Activated CD4-positive, alpha-beta memory T cell treated with anti-CD3 and anti-CD28 coated beads, Interleukin-2, amount 10 ng/mL, durations not matched to agents 7 days and 5 days (primary cell): ENCODE data around the gene TOR1AIP1. TPM values are rescaled to one million over a fixed set of nuclear protein-coding genes. Genes with fewer than 3 reads are reported as not detected.

Experiments used
- CTCF ChIA-PET: fragments of 350-600 bp; sonication (Branson Sonifier 250); formaldehyde crosslinking; loops from one replicate; lab custom pipeline; 2021; ENCODE audit warnings: antibody characterized with exemption, inconsistent platforms; lab: Charles Lee
- POLR2A ChIA-PET: fragments of 350-600 bp; sonication (Branson Sonifier 250); formaldehyde crosslinking; loops from one replicate; lab custom pipeline; 2021; ENCODE audit warnings: antibody characterized with exemption; lab: Charles Lee
- DNase-seq: peaks from one replicate; pipeline ENCODE4 v3.0.0-alpha.2; 2020
- H3K27ac Mint-ChIP-seq: one replicate; pipeline ENCODE4 v1.8.0; 2021; ENCODE audit warnings: mild to moderate bottlenecking, mixed read lengths
- H3K27me3 Mint-ChIP-seq: one replicate; pipeline ENCODE4 v1.8.0; 2021; ENCODE audit warnings: mixed read lengths
- H3K36me3 Mint-ChIP-seq: one replicate; pipeline ENCODE4 v1.8.0; 2021; ENCODE audit warnings: low read depth, mixed read lengths
- H3K4me1 Mint-ChIP-seq: one replicate; pipeline ENCODE4 v1.8.0; 2021; ENCODE audit warnings: mixed read lengths
- H3K4me3 Mint-ChIP-seq: one replicate; pipeline ENCODE4 v1.8.0; 2021; ENCODE audit warnings: mild to moderate bottlenecking, mixed read lengths
- H3K9me3 Mint-ChIP-seq: one replicate; pipeline ENCODE4 v1.8.0; 2021; ENCODE audit warnings: mixed read lengths
- total RNA-seq, 2 experiments: library from RNA; stranded (reverse); gene quantifications; one replicate each; pipeline ENCODE4 v1.2.3, GENCODE V29; 2021

The TOR1AIP1 gene
- total RNA-seq, 2 experiments from 2014 or later = 84.8 to 88.5 TPM

DNA sequence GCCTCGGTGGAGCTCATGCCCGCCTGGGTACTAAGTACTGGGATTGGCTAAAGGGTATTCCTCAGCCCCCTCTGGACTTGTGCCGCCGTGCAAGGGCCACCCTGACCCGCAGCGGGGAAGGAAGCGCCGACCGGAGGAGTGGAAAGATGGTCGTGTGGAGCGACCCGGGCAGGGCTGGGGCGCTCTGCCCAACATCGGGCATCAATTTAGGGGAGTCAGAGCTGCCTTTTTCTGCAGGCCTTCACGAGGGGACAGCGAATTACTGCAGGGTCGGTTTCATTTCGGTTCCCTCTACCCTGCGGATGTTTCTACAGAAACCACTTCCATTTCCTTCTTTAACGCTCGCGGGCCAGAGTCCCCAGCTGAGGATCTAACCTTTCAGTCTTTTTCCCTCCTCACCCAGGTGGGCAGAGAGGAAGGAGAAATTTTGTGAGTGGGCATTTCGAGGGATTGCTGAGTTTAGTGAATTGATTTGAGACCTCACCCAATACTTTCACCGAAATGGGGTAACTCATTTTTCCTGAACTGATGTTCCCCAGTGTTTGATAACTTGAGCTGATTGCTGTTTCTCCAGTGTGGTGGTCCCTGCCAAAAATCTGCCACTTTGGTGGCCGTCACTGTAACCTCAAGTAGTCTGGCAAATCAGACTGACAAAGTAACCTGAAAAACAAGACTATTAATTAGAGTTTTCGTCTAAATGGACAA lies 1.1 kb downstream of the TOR1AIP1 start:
- DNase-seq = no peak
- peaks cover 60% of the 10 kb centered on the region for H3K4me1 Mint-ChIP-seq
- peak overlapping the region; percentile 92 for H3K4me3 Mint-ChIP-seq
- peak overlapping the region; percentile 99 for H3K27ac Mint-ChIP-seq
- H3K27me3 Mint-ChIP-seq = no peaks in the 10 kb centered on the region
- no peaks in the 10 kb centered on the region for H3K9me3 Mint-ChIP-seq
- peaks cover 39% of the 10 kb centered on the region for H3K36me3 Mint-ChIP-seq
- POLR2A ChIA-PET = interaction anchor here (0.8 to 5.1 kb wide), 20 partner anchors 9 to 619 kb away, joined by 3 to 90 read pairs (median 5); partner anchors contain the start of genes ACBD6, CEP350 and QSOX1
- CTCF ChIA-PET = interaction anchor here (0.8 to 2.2 kb wide), 6 partner anchors 15 to 298 kb away, joined by 3 to 9 read pairs (median 4); partner anchors contain the start of gene CEP350

DNA sequence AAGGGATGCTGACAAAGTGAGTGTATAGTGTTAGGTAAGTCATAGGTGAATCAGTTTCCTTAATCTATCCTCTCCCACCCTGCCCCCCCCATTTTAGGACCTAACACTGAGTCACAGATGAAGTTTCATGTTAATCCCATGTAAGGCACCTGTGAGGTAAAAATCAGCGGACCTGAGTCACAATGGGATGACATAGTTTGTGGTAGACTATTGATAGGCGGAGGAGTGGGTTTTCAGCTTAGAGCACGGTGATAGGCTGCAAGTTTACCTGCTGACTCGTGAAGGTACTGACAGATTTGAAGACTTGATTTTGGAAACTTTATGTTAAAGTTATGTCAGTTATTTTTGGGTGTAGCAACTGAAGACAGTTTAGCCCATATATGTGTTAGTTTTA lies 1.7 kb downstream of the TOR1AIP1 start:
- no peaks in the 10 kb centered on the region for H3K27me3 Mint-ChIP-seq
- POLR2A ChIA-PET = interaction anchor here (1.0 to 5.1 kb wide), 13 partner anchors 9 to 618 kb away, joined by 3 to 90 read pairs (median 10); partner anchors contain the start of genes ACBD6, CEP350 and QSOX1
- H3K4me3 Mint-ChIP-seq = peak overlapping the region; percentile 92
- DNase-seq = peak; percentile 72
- CTCF ChIA-PET = interaction anchor here (0.6 to 2.2 kb wide), 6 partner anchors 14 to 70 kb away, joined by 3 to 9 read pairs (median 4); partner anchors contain the start of gene CEP350
- peaks cover 56% of the 10 kb centered on the region for H3K4me1 Mint-ChIP-seq
- H3K36me3 Mint-ChIP-seq = peaks cover 39% of the 10 kb centered on the region
- H3K9me3 Mint-ChIP-seq = no peaks in the 10 kb centered on the region
- peak overlapping the region; percentile 99 for H3K27ac Mint-ChIP-seq

DNA sequence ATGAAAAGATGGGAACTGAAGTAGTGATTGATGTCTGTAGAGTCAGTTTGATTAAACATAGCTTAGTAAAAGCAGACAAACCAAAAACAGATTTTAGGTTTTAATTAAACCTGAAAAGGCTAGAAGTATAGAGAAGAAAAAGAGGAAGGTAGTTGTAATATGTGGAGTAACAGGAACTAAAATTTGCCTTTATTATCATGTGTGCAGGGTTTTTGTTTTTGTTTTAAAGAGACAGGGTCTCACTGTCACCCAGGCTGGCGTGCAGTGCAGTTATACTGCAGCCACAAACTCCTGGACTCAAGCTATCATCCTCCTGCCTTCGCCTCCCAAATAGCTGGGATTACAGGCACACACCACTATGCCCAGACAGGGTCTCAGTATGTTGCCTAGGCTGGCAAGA lies 6.0 kb downstream of the TOR1AIP1 start:
- Mint-ChIP-seq H3K27ac (no peak overlapping the region), H3K4me1 (peaks cover 39% of the 10 kb centered on the region), H3K9me3 (no peaks in the 10 kb centered on the region), H3K4me3 (no peak overlapping the region), H3K36me3 (peaks cover 59% of the 10 kb centered on the region), H3K27me3 (no peaks in the 10 kb centered on the region)
- POLR2A ChIA-PET = no interaction called here
- no peak for DNase-seq
- CTCF ChIA-PET = interaction anchor here (1.4 kb wide), 1 partner anchor 20 kb away, joined by 4 read pairs; no protein-coding TSS in a partner anchor

DNA sequence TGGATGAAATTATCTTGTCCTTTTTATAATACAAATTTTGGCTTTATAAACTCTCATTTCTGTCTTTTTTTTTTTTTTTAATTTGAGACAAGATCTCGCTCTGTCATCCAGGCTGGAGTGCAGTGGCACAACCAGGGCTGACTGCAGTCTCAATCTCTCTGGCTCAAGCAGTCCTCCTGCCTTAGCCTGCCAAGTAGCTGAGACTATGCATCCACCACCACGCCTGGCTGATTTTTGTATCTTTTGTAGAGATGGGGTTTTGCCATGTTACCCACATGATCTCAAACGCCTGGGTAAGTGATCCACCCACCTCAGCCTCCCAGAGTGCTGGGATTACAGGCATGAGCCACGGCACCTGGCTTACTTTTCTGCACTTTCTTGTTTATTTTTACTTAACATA lies 7.5 kb downstream of the TOR1AIP1 start:
- Mint-ChIP-seq H3K4me1 (peaks cover 31% of the 10 kb centered on the region), H3K27ac (no peak overlapping the region), H3K36me3 (peaks cover 51% of the 10 kb centered on the region), H3K4me3 (no peak overlapping the region), H3K9me3 (no peaks in the 10 kb centered on the region), H3K27me3 (no peaks in the 10 kb centered on the region)
- DNase-seq = no peak
- ChIA-PET POLR2A (no interaction called here), CTCF (no interaction called here)

DNA sequence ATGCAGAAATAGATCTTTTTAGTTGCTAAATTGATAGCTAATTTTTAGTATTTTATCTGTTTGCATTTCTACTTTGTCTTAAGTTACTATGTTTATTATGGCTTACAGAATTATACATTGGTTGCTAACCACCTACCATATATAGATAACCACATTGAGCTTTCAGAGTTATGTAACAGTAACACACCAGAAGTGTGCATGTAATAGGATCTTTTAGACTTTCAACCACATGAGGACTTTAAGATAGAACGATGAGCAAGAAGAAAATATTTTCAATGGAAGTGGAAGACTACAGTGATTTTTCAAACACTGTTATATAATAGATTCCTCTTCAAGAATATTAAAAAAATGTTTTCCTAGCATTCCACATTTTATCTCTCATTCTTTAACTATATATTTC lies 28.8 kb downstream of the TOR1AIP1 start:
- no peaks in the 10 kb centered on the region for H3K27me3 Mint-ChIP-seq
- no peaks in the 10 kb centered on the region for H3K9me3 Mint-ChIP-seq
- ChIA-PET POLR2A (interaction anchor here (0.7 kb wide), 1 partner anchor 14 kb away, joined by 3 read pairs; no protein-coding TSS in a partner anchor), CTCF (interaction anchor here (1.0 to 2.1 kb wide), 4 partner anchors 13 to 258 kb away, joined by 3 to 6 read pairs (median 6); no protein-coding TSS in a partner anchor)
- no peak overlapping the region for H3K27ac Mint-ChIP-seq
- no peak overlapping the region for H3K4me3 Mint-ChIP-seq
- peaks cover 7% of the 10 kb centered on the region for H3K4me1 Mint-ChIP-seq
- H3K36me3 Mint-ChIP-seq = peaks cover 55% of the 10 kb centered on the region
- no peak for DNase-seq

DNA sequence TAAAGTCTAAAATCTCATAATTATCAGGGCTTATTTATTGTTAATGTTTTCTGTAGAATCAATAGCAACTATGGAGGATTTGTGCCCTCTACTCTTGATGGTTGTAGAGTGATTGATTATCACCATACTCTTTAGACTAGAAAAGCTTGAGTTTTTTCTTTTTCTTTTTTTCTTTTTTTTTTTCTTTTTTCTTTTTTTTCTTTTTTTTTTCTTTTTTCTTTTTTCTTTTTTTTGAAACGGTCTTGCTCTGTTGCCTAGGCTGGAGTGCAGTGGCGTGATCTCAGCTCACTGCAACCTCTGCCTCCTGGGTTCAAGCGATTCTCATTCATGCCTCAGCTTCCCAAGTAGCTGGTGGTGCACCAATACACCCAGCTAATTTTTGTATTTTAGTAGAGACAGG lies 29.7 kb downstream of the TOR1AIP1 start:
- ChIA-PET CTCF (interaction anchor here (1.5 to 2.1 kb wide), 3 partner anchors 28 to 257 kb away, joined by 5 to 6 read pairs (median 6); no protein-coding TSS in a partner anchor), POLR2A (interaction anchor here (0.7 to 0.9 kb wide), 3 partner anchors 13 to 29 kb away, joined by 3 read pairs; no protein-coding TSS in a partner anchor)
- no peak for DNase-seq
- Mint-ChIP-seq H3K27me3 (no peaks in the 10 kb centered on the region), H3K9me3 (no peaks in the 10 kb centered on the region), H3K27ac (no peak overlapping the region), H3K4me3 (no peak overlapping the region), H3K4me1 (peaks cover 7% of the 10 kb centered on the region), H3K36me3 (peaks cover 50% of the 10 kb centered on the region)

DNA sequence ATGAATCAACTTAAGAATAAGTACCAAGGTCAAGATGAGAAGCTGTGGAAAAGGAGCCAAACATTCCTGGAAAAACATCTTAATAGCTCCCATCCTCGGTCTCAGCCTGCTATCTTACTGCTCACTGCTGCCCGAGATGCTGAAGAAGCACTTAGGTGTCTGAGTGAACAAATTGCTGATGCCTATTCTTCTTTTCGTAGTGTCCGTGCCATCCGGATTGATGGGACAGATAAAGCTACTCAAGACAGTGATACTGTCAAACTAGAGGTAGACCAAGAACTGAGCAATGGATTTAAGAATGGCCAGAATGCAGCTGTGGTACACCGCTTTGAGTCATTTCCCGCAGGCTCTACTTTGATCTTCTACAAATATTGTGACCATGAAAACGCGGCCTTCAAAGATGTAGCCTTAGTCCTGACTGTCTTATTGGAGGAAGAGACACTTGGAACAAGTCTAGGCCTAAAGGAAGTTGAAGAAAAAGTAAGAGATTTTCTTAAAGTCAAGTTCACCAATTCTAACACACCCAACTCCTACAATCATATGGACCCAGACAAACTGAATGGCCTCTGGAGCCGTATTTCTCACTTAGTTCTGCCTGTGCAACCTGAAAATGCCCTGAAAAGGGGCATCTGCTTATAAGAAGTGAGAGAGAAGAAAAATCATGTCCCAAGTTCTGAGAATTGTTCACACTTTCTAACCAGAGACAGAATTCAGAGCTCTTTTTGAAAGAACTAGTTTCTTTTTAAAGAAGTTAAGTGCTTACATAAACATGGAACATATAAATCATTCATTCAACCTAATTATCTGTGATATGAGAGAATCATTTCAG lies 35.7 kb downstream of the TOR1AIP1 start:
- H3K9me3 Mint-ChIP-seq = no peaks in the 10 kb centered on the region
- H3K36me3 Mint-ChIP-seq = peaks cover 60% of the 10 kb centered on the region
- no peaks in the 10 kb centered on the region for H3K27me3 Mint-ChIP-seq
- POLR2A ChIA-PET = interaction anchor here (0.6 to 1.6 kb wide), 5 partner anchors 8 to 37 kb away, joined by 3 to 5 read pairs (median 3); partner anchors contain the start of gene CEP350
- CTCF ChIA-PET = interaction anchor here (1.3 to 1.4 kb wide), 3 partner anchors 52 to 261 kb away, joined by 3 to 5 read pairs (median 4); no protein-coding TSS in a partner anchor
- no peak for DNase-seq
- peak overlapping the region; percentile 42 for H3K27ac Mint-ChIP-seq
- H3K4me3 Mint-ChIP-seq = no peak overlapping the region
- peaks cover 15% of the 10 kb centered on the region for H3K4me1 Mint-ChIP-seq

DNA sequence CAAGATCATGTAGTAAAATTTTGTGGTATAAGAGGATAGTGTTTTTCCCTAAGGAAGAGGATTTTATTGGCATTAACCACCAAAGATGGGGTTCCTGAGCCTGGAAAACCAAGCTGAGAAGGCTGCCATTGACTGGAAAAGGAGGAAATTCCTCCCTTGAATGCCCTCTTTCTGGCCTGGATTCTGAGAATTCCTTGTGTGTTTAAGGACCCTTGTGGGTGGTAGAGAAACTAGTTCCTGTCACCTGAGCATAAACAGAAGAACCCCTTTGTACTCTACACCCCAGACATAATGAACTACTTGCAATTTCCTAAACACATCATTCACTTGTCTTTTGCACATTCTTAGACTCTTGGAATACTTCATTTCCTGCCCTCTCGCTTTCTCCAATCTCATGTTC lies 39.4 kb downstream of the TOR1AIP1 start:
- no peaks in the 10 kb centered on the region for H3K9me3 Mint-ChIP-seq
- CTCF ChIA-PET = no interaction called here
- POLR2A ChIA-PET = no interaction called here
- H3K36me3 Mint-ChIP-seq = peaks cover 47% of the 10 kb centered on the region
- H3K4me3 Mint-ChIP-seq = no peak overlapping the region
- H3K27ac Mint-ChIP-seq = no peak overlapping the region
- peaks cover 15% of the 10 kb centered on the region for H3K4me1 Mint-ChIP-seq
- no peak for DNase-seq
- no peaks in the 10 kb centered on the region for H3K27me3 Mint-ChIP-seq

DNA sequence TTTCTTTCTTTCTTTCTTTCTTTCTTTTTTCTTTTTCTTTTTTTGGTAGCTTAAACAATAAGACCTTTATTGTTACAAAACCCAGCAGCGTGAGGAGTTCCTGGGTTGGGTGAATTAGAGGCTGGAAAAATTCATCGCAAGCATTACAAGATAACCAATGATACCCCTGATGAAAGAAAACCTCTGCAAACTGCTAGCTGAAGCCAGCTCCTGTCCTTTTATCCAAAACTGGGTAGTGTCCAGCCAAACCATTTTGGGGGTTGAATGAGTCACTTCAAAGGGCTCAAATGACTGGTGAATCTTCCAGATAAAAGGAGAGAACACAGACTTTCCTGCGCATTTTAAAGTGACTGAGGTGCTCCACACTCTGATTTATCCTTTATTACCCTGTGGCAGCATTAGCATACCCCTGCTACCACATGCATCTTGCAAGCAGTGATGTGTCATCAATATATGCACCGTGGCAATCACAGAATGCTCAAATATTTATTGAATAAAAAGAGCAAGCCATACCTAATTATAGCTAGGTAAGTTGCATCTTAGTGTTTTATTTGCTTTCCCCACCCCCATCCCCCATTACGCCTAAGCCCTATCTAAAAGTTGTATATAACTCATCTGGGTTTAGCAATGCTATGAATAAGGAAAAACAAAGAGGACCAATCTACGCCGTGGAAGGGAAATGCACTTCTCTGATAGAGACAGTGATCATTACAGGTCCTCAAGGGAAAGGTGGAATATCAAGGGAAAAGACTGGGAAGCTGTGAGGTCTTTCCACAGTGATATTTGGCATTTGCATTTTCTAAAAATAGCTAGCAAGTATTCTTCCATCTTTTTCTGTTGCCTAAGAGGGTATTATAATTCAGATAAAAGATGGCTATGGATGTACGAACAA lies 40.1 kb downstream of the TOR1AIP1 start:
- ChIA-PET CTCF (no interaction called here), POLR2A (no interaction called here)
- Mint-ChIP-seq H3K4me3 (no peak overlapping the region), H3K4me1 (peaks cover 14% of the 10 kb centered on the region), H3K9me3 (no peaks in the 10 kb centered on the region), H3K27ac (no peak overlapping the region), H3K36me3 (peaks cover 46% of the 10 kb centered on the region), H3K27me3 (no peaks in the 10 kb centered on the region)
- DNase-seq = no peak

DNA sequence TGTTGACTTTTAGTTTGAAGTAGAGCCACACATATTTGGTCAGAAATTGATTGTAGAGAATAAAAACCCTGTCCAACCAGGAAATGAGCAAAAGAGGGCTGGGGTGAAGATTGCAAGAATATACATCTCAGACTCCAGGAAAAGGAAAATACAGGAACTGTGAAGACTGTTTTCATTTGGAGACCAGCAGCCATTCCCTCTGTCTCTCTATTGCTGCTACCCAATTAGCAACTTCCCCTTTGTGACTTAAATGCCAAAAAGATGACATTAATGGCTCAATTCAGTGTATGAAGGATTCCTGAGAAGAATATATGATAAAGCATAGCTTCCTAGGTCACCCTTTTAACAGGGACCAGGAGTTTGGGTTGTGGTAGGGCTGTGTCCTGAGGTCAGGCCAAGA lies 40.9 kb downstream of the TOR1AIP1 start:
- peaks cover 6% of the 10 kb centered on the region for H3K4me1 Mint-ChIP-seq
- no peaks in the 10 kb centered on the region for H3K27me3 Mint-ChIP-seq
- peaks cover 38% of the 10 kb centered on the region for H3K36me3 Mint-ChIP-seq
- POLR2A ChIA-PET = no interaction called here
- no peak overlapping the region for H3K27ac Mint-ChIP-seq
- no peak overlapping the region for H3K4me3 Mint-ChIP-seq
- DNase-seq = no peak
- CTCF ChIA-PET = interaction anchor here (0.6 to 1.5 kb wide), 2 partner anchors 31 to 39 kb away, joined by 3 to 4 read pairs; partner anchors contain the start of gene CEP350
- no peaks in the 10 kb centered on the region for H3K9me3 Mint-ChIP-seq

DNA sequence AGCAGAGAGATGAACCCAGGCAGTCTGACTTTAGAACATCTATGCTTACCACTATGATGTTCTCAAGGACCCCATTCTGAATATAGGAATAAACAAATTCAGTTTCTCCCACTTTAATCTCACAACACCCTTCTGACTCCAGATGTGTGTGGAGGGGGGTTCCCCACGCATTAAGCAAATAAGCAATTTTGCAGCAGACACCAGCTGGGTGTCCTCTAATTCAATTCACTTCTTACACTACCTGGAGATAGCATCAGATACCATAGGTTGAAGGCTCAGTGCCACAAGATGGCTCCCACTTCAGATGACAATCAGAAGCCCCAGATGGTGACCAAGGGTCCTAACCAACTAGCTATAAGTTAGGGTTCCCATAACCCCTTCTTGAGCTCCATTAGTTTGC lies 42.2 kb downstream of the TOR1AIP1 start:
- no peaks in the 10 kb centered on the region for H3K4me1 Mint-ChIP-seq
- no peak for DNase-seq
- H3K36me3 Mint-ChIP-seq = peaks cover 27% of the 10 kb centered on the region
- no peak overlapping the region for H3K27ac Mint-ChIP-seq
- POLR2A ChIA-PET = interaction anchor here (0.7 to 0.8 kb wide), 2 partner anchors 13 to 203 kb away, joined by 3 read pairs; no protein-coding TSS in a partner anchor
- CTCF ChIA-PET = interaction anchor here (1.5 to 1.7 kb wide), 2 partner anchors 13 to 30 kb away, joined by 4 to 5 read pairs; partner anchors contain the start of gene CEP350
- H3K4me3 Mint-ChIP-seq = no peak overlapping the region
- no peaks in the 10 kb centered on the region for H3K9me3 Mint-ChIP-seq
- H3K27me3 Mint-ChIP-seq = no peaks in the 10 kb centered on the region
